Keratinocyte (primary cell): ENCODE measurements around the gene NR1H2.

Experiments used
- EZH2 ChIP-seq: IDR thresholded peaks from one replicate; pipeline ENCODE4 v1.6.1; 2012; ENCODE audit warnings: inconsistent platforms, mild to moderate bottlenecking, low read length, moderate library complexity
- TF ChIP-seq, protein P1 (sequence below), 3 experiments: IDR thresholded peaks in 1 of 3; conservative IDR thresholded peaks in 1 of 3; optimal IDR thresholded peaks in 1 of 3; 2 replicates in 2 of 3; 3 replicates in 1 of 3; pipeline versions ENCODE3 to v1.5.1; 2011; ENCODE audit warnings: low read length in 3 of 3, mild to moderate bottlenecking in 3 of 3, moderate library complexity in 2 of 3, control low read depth in 1 of 3, inconsistent platforms in 1 of 3; ENCODE audit not compliant: insufficient read depth in 2 of 3; ENCODE audit errors: extremely low read depth in 1 of 3

- TF ChIP-seq, protein P1, sequence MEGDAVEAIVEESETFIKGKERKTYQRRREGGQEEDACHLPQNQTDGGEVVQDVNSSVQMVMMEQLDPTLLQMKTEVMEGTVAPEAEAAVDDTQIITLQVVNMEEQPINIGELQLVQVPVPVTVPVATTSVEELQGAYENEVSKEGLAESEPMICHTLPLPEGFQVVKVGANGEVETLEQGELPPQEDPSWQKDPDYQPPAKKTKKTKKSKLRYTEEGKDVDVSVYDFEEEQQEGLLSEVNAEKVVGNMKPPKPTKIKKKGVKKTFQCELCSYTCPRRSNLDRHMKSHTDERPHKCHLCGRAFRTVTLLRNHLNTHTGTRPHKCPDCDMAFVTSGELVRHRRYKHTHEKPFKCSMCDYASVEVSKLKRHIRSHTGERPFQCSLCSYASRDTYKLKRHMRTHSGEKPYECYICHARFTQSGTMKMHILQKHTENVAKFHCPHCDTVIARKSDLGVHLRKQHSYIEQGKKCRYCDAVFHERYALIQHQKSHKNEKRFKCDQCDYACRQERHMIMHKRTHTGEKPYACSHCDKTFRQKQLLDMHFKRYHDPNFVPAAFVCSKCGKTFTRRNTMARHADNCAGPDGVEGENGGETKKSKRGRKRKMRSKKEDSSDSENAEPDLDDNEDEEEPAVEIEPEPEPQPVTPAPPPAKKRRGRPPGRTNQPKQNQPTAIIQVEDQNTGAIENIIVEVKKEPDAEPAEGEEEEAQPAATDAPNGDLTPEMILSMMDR (optimal IDR thresholded peaks at IDR 0.05 in 1 of 3, IDR thresholded peaks at IDR 0.05 in 1 of 3, conservative IDR thresholded peaks at IDR 0.05 in 1 of 3; ENCODE audit: extremely low read depth in 1 of 3, insufficient read depth in 2 of 3, low read length in 3 of 3): no peak
- no peak for TF ChIP-seq EZH2
Observed at GRCh38 chr19:50334741-50335421, 41.4 kb upstream of the NR1H2 start.
